Tibial nerve (tissue), 4 donors: ENCODE data around the gene LMBRD2.

Experiments used
- CTCF ChIP-seq, 5 experiments: fragments of 200-600 bp in 3 of 5; fragments of 450-650 bp in 2 of 5; sonication (generic) in 3 of 5; IDR thresholded peaks; one replicate each; pipeline ENCODE4 v1.5.1; 2016 to 2019; ENCODE audit warnings: antibody characterized with exemption in 5 of 5, mild to moderate bottlenecking in 3 of 5, moderate library complexity in 2 of 5
- EP300 ChIP-seq, 2 donors: sonication (generic); formaldehyde crosslinking; IDR thresholded peaks; one replicate each; pipeline ENCODE4 v1.6.1; 2017; ENCODE audit warnings: antibody characterized with exemption in 2 of 2, mild to moderate bottlenecking in 1 of 2
- POLR2A ChIP-seq, 2 donors: fragments of 450-650 bp; IDR thresholded peaks; one replicate each; pipeline ENCODE4 v1.6.1; 2017; ENCODE audit warnings: antibody characterized with exemption in 2 of 2, mild to moderate bottlenecking in 2 of 2, moderate library complexity in 2 of 2

GRCh38 chr5:36059571-36060419 is 91.9 kb downstream of the LMBRD2 start:
- TF ChIP-seq POLR2A (IDR thresholded peaks at IDR 0.05) (no peak), CTCF (IDR thresholded peaks at IDR 0.05) (no peak), EP300 (IDR thresholded peaks at IDR 0.05) (no peak)
